HG03139 (cell line): ENCODE data around the gene ARHGEF4.

Experiments used
- ATAC-seq: cut with Tn5 transposase; IDR thresholded peaks from one replicate; pipeline ENCODE4 v1.9.1; 2021; ENCODE audit not compliant: unreplicated experiment

ARHGEF4 gene

GRCh38 chr2:130849896-130850787 lies 13.4 kb downstream of the ARHGEF4 start:
- ATAC-seq = no peak

DNA sequence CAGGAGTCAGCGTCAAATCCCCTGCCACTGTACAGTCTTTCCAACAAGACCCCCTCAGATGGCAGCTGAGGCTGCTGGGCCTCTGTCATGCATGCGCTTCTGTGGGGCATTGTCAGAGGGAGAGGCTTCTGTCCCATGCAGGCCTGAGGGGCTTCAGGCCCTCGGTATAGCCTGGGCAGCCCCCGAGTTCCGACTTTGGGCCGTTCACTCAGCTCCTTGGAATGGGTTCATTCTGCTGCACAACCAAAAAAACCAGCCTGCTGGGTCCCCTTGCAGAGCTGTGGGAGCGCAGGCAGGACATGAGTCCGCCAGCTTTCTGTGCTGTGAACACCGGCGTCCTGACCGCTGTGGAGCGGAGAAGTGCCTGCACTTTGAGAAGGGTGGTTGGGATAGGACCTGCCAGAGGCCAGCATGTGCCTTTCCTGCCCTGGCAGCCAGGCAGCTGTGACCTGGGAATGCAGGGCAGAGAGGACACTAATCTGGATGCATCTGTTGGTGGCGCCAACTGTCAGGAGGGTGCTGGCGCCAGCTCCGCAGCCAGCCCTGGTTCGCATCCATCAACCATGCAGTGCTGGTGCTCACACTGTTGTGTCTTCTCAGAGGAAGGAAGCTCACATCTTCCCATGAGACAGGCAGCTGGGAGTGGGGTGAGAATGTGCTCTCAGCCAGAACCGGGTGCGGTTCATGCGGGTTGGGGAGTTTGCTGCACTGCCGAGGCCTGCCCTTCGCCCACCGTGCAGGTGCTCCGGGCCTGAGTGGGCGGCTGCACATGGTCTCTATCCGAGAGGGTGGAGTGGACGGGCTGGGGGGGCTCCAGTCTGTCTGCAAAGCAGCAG lies 14.3 kb downstream of the ARHGEF4 start:
- no peak for ATAC-seq

GRCh38 chr2:130851624-130852382 lies 15.1 kb downstream of the ARHGEF4 start:
- no peak for ATAC-seq

GRCh38 chr2:130852521-130853115 lies 15.9 kb downstream of the ARHGEF4 start:
- no peak for ATAC-seq

- no peak for ATAC-seq
These were observed 16.7 kb downstream of the ARHGEF4 start for GRCh38 chr2:130853391-130853790.

DNA sequence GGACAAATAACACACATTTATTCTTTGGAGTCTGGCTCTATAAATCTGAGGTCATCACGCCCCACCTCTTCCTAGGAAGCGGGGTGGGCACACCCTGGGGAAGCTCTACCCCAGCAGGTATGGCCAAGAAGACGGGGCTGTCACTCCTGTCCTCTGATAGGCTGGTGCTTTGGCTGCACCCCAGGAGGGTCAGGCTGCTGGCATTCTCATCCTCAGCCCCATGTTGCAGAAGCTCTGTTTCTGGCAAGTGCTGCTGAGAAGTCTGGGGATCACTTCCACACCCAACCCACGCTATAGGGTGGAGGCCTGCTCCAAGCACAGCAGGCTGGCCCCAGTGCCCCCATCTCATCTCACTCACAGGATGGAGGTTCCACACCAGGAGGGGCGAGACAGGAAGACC lies 17.6 kb downstream of the ARHGEF4 start:
- no peak for ATAC-seq

DNA sequence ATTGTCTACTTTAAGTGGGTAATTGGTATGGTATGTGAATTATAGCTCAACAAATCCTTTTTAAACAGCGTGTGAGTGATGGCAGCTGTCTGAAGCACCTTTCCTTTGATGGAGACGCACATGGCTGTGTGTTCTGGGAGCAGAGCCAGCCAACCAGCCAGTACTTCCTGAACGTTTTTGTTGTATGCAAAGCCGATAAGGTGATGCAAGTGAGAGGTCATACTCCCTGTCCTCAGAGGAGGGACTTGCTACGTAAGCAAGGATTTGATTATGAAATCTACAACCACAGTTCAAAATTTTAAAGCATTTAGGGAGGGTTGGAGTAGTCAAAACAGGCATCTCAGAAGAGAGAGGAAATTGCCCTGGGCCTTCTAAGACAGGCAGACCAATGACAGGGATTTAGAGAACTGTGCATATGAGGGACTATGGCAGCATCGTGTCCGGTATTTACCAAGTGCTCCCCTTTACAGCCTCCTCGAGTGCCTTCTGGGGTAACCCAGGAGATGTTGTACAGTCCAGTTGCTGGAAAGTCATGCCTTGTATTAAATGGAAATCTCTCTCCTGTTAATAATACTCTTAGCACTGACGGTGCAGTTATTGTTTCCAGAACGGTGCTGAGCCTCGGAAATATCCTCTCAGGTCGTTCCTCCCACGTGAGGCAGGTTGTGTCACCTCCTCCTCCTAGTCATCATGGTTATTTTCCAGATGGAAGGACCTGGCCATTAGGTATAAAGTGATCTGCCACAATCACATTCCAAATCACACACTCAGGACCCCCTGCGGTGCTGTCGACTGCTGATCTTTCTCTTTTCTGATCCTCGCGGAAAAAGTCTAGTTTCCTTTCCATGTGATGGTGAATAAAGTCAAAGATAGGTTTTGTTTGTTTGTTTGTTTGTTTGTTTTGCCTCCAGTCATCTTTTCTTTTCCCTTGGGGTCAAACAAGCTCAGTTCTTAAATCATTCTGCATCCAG lies 28.4 kb downstream of the ARHGEF4 start:
- ATAC-seq = no peak

- ATAC-seq = no peak
These were observed 32.9 kb downstream of the ARHGEF4 start for GRCh38 chr2:130869441-130870160.

DNA sequence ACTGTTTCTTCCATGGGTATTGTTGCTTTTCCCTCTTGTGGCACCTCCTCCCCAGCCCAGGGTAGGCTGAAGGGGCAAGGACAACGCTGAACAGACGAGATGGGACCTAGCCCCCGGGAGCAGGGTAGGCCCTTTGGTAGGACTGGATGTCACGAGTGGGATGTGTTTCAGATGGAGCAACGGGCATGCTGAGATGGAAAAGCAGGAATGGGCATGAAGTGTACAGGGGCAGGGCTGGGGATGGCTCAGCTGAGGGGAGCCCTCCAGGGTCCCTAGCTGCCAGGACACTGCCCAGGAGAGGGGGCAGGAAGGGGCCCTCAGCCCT lies 33.4 kb downstream of the ARHGEF4 start:
- ATAC-seq = no peak

- ATAC-seq = no peak
These were observed 34.1 kb downstream of the ARHGEF4 start for GRCh38 chr2:130870779-130871178.

GRCh38 chr2:130871843-130872740 lies 35.4 kb downstream of the ARHGEF4 start:
- ATAC-seq = no peak

DNA sequence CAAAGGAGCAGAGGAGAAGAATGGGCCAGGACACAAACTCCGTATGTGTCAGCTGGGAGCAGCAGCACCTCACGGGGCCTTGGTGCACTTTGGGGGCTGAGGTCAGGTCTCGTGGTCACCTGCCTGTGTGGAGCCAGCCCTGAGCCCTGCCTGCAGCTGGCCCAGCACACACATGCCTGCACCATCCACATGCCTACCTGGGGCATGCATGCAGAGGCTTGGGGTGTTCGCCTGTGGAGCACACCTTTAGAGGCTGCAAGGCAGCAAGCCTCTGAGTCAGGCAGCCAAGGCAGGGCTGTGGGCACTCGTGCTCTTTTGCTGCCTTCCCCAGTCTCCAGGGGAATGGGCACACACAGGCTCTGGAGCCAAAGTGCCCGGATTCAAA lies 36.0 kb downstream of the ARHGEF4 start:
- ATAC-seq = no peak

GRCh38 chr2:130873700-130874346 lies 37.1 kb downstream of the ARHGEF4 start:
- ATAC-seq = peak; percentile 81

DNA sequence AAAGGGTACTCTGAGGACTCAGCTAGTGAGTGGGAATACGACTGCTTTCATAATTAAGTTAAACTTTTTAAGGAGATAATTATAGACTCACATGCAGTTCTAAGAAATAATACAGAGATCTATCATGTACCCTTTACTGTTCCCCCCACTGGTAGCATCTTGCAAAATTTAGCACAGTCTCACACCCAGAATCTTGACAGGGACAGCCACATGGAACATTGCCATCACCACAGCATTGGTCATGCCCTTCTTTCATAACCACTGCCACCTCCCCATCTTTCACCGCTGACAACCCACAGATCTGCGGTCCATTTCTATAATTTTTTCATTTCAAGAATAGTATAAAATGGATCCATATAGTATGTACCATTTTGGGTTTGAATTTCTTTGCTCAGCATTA lies 37.8 kb downstream of the ARHGEF4 start:
- no peak for ATAC-seq

- no peak for ATAC-seq
These were observed 39.2 kb downstream of the ARHGEF4 start for GRCh38 chr2:130875935-130876334.

DNA sequence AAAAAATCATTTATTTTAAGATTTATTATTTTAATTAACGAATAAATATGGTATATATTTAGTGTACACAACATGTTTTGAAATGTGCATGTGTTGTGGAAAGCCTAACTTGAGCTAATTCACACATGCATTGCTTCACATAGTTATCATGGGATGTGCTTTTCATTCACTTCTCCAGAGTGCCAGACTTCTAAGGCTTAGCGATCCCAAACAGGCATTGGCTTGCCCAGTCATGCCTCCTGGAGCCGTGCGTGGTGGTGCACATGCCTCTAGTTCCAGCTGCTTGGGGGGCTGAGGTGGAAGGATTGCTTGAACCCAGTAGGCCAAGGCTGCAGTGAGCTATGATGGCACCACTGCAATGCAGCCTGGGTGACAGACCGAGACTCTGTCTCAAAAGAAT lies 40.5 kb downstream of the ARHGEF4 start:
- ATAC-seq = no peak

DNA sequence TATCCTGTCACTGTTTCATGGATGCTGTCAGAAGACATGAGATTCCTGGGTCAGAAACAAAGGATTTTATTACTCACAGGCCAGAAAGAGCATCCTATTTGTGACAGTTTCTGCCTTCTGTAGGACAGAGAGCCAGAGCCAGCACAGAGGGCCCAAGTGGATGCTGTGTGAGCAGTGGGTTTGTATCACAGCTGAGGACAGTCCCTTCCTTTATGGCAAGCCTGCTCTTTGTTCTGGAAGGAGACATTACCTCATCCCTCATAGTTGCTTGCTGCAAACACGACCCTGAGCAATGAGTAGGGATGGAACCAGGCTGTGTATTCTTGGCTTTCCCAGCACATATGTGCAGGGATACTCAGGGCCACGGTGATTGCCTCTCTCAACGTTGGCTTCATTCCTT lies 41.6 kb downstream of the ARHGEF4 start:
- ATAC-seq = no peak

DNA sequence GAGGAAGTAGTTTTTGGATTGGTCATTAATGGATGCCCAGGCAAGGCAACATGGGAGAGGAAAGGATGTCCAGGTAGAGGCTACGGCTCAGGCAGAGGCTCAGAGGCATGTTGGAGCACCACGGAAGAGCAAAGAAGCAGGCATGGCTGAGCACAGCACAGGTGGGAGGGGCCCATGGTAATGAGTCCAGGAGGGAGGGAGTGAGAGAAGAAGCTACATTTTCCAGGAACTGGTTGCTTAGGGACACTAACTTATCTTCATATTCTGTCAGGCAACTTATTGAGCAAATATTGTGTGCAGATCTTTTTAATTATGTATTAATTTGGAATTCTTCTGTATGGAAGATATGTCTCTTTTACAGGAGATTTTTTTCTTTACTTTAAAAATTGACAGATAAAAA lies 42.2 kb downstream of the ARHGEF4 start:
- ATAC-seq = no peak
